ENCODE results near the gene TMUB1.

DNA sequence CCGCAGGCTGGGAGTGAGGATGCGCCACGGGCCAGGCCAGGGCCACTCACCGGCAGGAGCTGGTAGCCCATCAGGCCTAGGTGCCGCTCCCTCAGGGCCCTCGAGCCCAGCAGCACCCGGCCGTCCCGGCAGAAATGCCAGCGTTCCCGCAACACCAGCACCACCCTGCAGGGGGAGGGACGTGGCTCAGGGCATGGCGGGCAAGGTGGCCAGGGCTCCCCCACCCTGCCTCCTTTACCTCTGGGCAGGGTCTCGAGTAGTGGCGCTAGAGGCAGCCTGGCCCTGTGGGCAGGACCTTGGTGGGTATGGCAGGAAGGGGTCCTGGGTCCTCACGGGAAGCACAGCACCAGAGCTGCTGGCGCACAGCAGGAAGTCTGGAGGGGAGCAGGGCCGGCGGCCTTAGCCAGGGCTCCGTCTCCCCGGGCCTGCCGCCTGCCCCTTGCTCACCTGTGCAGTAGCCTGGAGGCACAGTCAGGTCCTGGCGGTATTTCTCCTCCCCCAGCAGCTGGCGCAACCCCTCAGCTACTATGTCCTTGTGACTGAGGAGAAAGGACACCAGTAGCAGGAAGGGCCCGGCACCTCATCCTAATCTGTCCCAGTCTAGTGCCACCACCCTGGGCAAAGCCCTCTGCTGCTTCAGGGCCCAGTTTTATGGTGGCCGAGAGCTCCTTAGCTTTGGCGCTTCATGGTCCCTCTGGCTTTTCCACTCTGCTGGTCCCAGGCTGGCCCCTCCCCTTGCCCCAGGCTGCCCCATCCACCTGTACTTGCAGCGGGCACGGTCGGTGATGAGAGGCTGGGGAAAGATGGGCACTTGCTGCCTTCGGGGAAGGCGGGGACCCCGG lies 6.2 kb downstream of the TMUB1 start:
- TF ChIP-seq, protein P1, sequence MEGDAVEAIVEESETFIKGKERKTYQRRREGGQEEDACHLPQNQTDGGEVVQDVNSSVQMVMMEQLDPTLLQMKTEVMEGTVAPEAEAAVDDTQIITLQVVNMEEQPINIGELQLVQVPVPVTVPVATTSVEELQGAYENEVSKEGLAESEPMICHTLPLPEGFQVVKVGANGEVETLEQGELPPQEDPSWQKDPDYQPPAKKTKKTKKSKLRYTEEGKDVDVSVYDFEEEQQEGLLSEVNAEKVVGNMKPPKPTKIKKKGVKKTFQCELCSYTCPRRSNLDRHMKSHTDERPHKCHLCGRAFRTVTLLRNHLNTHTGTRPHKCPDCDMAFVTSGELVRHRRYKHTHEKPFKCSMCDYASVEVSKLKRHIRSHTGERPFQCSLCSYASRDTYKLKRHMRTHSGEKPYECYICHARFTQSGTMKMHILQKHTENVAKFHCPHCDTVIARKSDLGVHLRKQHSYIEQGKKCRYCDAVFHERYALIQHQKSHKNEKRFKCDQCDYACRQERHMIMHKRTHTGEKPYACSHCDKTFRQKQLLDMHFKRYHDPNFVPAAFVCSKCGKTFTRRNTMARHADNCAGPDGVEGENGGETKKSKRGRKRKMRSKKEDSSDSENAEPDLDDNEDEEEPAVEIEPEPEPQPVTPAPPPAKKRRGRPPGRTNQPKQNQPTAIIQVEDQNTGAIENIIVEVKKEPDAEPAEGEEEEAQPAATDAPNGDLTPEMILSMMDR (IDR thresholded peaks at IDR 0.05; ENCODE audit: poor library complexity): peak; percentile 10
- no peak for TF ChIP-seq EZH2 (IDR thresholded peaks at IDR 0.05; ENCODE audit: borderline replicate concordance)
- no peak for TF ChIP-seq EZH2phosphoT487 (IDR thresholded peaks at IDR 0.05; ENCODE audit: low read depth, severe bottlenecking, unreplicated experiment)

Measured in hepatocyte (in vitro differentiated cells).